Measurements from ENCODE around the gene NOP10.
"Not testable (repeated sequence)": the region's sequence is repeated elsewhere in the genome, so short reads cannot be mapped to it uniquely, and the experiment has no call there.

NOP10 gene

GRCh38 chr15:34342737-34343575, at the start of gene NOP10, which contains the start of gene NUTM1:
TSS of gene NOP10 (minus strand) at chr15:34343136. CDS start at chr15:34343073, 63 bp downstream.
TSS of gene NUTM1 (plus strand) at chr15:34343315. CDS start at chr15:34343697, 382 bp downstream.
- DNase-seq = peak; percentile 91

GRCh38 chr15:34389594-34390086, 46.7 kb upstream of the NOP10 start:
- not testable (repeated sequence) for DNase-seq

- DNase-seq = not testable (repeated sequence)
Observed at GRCh38 chr15:34381829-34382521, 39.0 kb upstream of the NOP10 start.

- DNase-seq = not testable (repeated sequence)
Observed at GRCh38 chr15:34380491-34380890, 37.6 kb upstream of the NOP10 start.

DNA sequence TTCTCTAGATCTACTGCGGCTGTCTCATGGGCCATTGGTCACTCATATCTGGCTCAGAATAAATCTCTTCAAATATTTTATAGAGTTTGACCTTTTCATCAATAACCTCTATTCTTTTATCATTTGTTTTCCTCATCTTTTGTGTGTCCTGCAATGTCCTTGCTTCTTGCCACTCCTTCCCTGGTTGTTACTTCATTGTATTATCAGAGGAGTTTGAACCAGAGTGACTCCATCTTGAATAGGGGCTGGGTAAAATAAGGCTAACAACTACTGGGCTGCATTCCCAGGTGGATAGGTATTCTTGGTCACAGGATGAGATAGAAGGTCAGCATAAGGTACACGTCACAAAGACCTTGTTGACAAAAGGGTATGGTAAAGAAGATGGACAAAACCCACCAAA, 33.9 kb upstream of the NOP10 start:
- no peak for DNase-seq

GRCh38 chr15:34375541-34375940, 32.6 kb upstream of the NOP10 start:
- DNase-seq = not testable (repeated sequence)

GRCh38 chr15:34374816-34375215, 31.9 kb upstream of the NOP10 start:
- DNase-seq = no peak

DNA sequence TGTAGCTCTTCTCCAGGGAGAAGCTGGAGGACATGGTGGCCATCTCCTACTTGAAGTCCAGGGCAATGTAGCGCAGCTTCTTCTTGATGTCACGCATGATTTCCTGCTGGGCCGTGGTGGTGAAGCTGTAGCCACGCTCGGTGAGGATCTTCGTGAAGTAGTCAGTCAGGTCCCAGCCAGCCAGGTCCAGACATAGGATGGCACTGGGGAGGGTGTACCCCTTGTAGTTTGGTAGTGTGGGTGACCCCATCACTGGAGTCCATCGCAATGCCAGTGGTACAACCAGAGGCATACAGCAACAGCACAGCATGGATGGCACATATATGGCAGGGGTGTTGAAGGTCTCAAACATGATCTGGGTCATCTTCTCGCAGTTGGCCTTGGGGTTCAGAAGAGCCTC, 31.0 kb upstream of the NOP10 start:
- no peak for DNase-seq

DNA sequence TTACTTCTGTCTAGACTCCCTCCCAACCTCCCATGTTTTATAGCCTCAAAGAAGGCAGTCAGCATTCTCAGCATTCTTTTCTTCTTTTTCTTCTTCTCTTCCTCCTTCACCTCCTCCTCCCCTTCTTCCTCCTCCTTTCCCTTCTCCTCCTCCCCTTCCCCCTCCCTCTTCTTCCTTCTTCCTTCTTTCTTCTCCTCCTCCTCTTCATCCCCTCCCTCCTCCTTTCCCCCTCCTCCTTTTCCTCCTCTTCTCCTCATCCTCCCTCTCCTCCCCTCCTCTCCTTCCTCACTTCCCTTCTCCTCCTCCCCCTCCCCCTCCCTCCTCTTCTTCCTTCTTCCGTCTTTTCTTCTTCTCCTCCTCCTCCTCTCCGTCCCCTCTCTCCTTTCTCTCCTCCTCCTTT, 27.7 kb upstream of the NOP10 start:
- no peak for DNase-seq

- DNase-seq = no peak
Observed at GRCh38 chr15:34370129-34370528, 27.2 kb upstream of the NOP10 start.

- peak; percentile 83 for DNase-seq
Observed at GRCh38 chr15:34367101-34368081, 24.5 kb upstream of the NOP10 start, which contains the start of gene LPCAT4. TSS of gene LPCAT4 (minus strand) at chr15:34367196. CDS start at chr15:34367100, 96 bp downstream.

DNA sequence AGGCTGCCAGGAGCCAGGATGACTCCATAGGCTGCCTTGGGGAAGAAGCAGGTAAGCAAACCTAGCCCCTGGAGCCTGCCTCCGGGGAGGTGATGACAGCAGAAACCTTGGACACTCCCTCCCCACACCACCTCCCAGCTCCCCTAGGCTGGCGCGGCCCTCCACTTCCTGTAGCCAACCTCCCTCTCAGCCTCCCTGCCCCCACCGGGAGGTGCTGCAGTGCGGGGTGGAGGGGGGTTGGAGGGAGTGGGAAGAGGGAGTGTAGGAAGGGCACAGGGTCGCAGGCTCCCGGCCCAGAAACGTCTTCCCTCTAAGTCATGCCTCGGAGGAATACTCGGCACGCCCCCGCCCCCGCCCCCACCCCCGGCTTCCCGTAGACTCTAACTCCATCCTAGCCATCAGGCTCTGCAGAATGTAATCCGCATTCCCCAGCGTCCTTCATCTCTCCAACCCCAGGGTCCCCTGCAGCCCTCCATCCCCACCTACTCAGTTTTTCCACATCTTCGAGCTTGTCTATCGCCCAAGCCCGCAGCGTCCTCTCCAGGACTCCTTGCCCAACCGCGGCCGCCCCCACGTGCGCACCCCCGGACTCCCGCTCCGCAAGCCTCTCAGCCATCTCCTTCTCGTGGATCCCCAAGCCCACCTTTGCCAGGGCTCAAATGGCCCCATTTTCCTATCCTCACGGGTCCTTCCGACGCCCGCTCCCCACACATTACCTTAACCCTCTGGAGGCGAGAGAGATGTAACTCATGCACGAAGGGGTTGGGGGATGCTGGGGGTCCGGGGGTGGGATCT, 23.5 kb upstream of the NOP10 start:
- DNase-seq = peak; percentile 49

- DNase-seq = no peak
Observed at GRCh38 chr15:34365836-34366235, 22.9 kb upstream of the NOP10 start.

- DNase-seq = no peak
Observed at GRCh38 chr15:34365091-34365825, 22.3 kb upstream of the NOP10 start.

DNA sequence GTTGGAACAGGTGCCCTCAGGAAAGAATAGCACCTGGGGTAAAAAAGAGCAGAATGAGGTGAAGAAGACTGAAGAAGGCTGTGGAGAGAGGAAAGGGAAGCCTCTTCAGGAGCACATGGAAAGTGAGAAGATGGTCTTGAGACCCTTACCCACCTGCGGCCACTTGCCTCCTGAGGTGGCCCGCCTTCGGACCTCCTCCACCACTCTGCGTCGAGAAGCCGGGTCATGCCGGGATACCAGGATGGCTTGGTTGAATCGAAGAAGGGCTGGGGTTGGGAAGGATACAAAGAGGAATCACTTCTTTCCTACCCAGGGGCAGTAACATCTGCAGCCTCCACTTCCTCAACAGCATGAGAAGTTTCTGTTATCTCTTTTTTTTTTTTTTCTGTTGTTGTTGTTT, 21.1 kb upstream of the NOP10 start:
- no peak for DNase-seq

- DNase-seq = no peak
Observed at GRCh38 chr15:34362047-34362773, 19.3 kb upstream of the NOP10 start.

- DNase-seq = no peak
Observed at GRCh38 chr15:34361278-34361677, 18.3 kb upstream of the NOP10 start.

GRCh38 chr15:34360298-34360697, 17.4 kb upstream of the NOP10 start:
- DNase-seq = no peak

DNA sequence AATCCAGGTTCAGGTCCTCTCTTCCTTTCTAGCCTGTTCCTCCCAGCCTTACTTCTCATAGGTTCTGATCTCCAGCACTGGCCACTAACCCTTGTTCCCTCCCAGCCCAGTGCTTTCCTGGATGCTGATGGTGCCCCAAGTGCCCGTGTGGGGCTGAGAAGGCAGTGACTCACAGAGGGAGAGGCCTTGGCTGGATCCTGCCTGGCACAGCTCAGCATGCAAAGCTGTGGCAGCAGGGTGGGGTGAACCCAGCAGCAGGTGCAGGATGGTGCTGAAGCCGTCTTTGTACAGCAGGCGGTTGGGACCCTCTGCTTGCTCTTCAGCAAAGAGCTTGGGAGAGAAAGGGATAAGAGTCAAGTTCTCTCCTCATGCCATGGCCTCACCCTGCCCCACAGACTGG, 16.5 kb upstream of the NOP10 start:
- DNase-seq = no peak

DNA sequence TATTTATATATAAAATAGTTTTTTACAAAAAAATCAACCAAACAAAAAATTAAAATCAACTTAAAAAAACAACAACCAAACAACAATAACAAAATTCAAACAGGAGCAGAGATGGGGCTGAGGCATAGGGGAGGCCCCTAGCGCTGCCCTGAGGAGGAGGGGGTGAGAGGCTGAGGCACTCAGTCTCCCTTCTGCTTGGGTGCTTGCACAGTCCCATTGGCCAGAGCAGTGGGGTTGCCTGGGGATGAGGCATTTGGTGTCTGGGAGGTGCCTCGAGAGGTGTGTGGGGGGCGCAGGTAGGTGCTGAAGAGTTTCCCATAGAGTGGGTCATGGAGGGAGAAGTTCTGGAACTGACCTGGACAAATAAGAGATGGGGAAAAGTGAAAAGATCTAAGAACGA, 16.0 kb upstream of the NOP10 start:
- DNase-seq = no peak
